ENCODE data around the gene ZBTB7C. TPM values are rescaled to one million over a fixed set of nuclear protein-coding genes. Genes with fewer than 3 reads are reported as not detected.

The ZBTB7C gene
- total and polyA plus RNA-seq, 8 donors = 3.0 to 47.8 (median 19.3) TPM

GRCh38 chr18:48321536-48321935 is 87.6 kb downstream of the ZBTB7C start:
- no peak for TF ChIP-seq POLR2AphosphoS5 (IDR thresholded peaks at IDR 0.05)
- no peak for TF ChIP-seq POLR2A (IDR thresholded peaks at IDR 0.05)
- TF ChIP-seq EP300 (IDR thresholded peaks at IDR 0.05) = no peak
- no peak for TF ChIP-seq CTCF (IDR thresholded peaks at IDR 0.05)
- Histone ChIP-seq H3K27ac (no peak overlapping the region), H3K9me3 (no peaks in the 10 kb centered on the region), H3K4me3 (no peak overlapping the region), H3K36me3 (no peaks in the 10 kb centered on the region), H3K27me3 (no peaks in the 10 kb centered on the region), H3K4me1 (no peaks in the 10 kb centered on the region)
- intact Hi-C loops (cut with DNase I; ENCODE audit: low total_unique reads) = no loop called here
- DNase-seq = no peak
- WGBS, 5 donors = 90 to 98% (median 93%) methylated on average over 7 of the region's 7 CpGs

- intact Hi-C loops (cut with DNase I; ENCODE audit: low total_unique reads) = no loop called here
- WGBS, 5 donors = 83 to 94% (median 91%) methylated on average over 1 to 3 of the region's 3 CpGs
- no peaks in the 10 kb centered on the region for H3K9me3 ChIP-seq
- no peaks in the 10 kb centered on the region for H3K36me3 ChIP-seq
- DNase-seq = no peak
- no peak overlapping the region for H3K27ac ChIP-seq
- H3K4me3 ChIP-seq = no peak overlapping the region
- TF ChIP-seq CTCF (IDR thresholded peaks at IDR 0.05) (no peak), POLR2A (IDR thresholded peaks at IDR 0.05) (no peak), POLR2AphosphoS5 (IDR thresholded peaks at IDR 0.05) (no peak), EP300 (IDR thresholded peaks at IDR 0.05) (no peak)
- H3K4me1 ChIP-seq = no peaks in the 10 kb centered on the region
- no peaks in the 10 kb centered on the region for H3K27me3 ChIP-seq
These were observed 88.1 kb downstream of the ZBTB7C start for GRCh38 chr18:48321121-48321520.

DNA sequence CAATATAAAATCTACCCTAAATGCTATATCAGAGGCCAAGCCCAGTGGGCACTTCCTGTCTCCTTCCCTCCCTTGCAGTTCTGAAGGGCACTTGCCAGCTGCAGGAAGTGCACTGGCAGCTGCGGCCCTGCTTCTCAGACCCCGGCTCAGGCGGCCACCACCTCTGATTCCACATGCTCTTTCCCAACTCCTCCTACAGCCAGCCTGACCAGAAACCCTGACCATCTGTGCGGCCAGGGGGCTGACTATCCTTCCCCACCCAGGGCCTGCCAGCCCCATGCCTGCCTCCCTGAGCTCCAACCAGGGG is 88.6 kb downstream of the ZBTB7C start:
- H3K36me3 ChIP-seq = no peaks in the 10 kb centered on the region
- 45 to 78% (median 50%) methylated on average over 4 of the region's 4 CpGs for WGBS, 5 donors
- no peak overlapping the region for H3K4me3 ChIP-seq
- intact Hi-C loops (cut with DNase I; ENCODE audit: low total_unique reads) = no loop called here
- H3K27ac ChIP-seq = no peak overlapping the region
- no peaks in the 10 kb centered on the region for H3K27me3 ChIP-seq
- H3K4me1 ChIP-seq = no peaks in the 10 kb centered on the region
- TF ChIP-seq EP300 (IDR thresholded peaks at IDR 0.05) = no peak
- TF ChIP-seq CTCF (IDR thresholded peaks at IDR 0.05) = no peak
- no peak for TF ChIP-seq POLR2A (IDR thresholded peaks at IDR 0.05)
- TF ChIP-seq POLR2AphosphoS5 (IDR thresholded peaks at IDR 0.05) = no peak
- peak in 1 of 2 donors; percentile 47 for DNase-seq
- no peaks in the 10 kb centered on the region for H3K9me3 ChIP-seq

DNA sequence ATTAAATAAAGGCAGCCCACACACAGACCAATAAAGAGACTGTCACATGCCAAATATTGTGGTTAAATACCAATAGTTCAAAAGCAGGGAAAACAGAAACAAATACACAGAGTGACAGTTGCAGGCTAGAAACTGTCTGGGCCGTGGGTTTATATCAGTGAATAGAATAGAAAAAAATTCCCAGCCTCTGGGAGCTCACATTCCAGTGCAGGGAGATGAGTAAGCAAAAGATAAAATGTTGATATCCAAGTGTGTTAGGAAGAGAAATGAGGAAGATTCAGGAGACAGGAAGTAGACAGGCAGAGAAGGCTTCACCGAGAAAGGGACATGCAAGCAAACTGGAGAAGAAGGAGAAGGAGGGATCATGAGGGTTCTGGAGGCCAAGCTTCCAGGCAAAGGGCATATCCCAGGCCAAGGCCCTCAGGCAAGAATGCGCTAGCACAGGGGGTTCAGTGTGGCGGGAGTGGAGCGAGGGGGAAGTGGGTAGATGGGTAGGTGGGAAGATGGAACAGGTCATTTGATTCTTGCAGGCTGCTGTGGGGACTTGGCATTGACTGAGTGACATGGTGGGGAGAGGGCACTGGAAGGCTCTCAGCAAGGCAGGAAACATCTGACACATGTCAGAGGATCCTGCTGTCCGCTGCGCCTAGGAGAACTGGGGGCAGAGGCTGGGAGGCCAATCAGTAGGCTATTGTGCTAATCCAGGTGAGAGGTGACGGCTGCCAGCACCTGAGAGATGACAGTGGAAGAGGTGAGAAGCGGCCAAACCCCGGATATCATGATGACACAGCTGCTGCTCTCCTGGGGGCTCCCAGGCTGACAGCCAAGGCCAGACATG is 89.2 kb downstream of the ZBTB7C start:
- H3K36me3 ChIP-seq = no peaks in the 10 kb centered on the region
- intact Hi-C loops (cut with DNase I; ENCODE audit: low total_unique reads) = no loop called here
- H3K4me3 ChIP-seq = no peak overlapping the region
- no peak for DNase-seq
- WGBS, 5 donors = 65 to 84% (median 77%) methylated on average over 7 to 10 of the region's 10 CpGs
- no peaks in the 10 kb centered on the region for H3K4me1 ChIP-seq
- no peak overlapping the region for H3K27ac ChIP-seq
- TF ChIP-seq POLR2AphosphoS5 (IDR thresholded peaks at IDR 0.05) (no peak), POLR2A (IDR thresholded peaks at IDR 0.05) (no peak), EP300 (IDR thresholded peaks at IDR 0.05) (no peak), CTCF (IDR thresholded peaks at IDR 0.05) (no peak)
- no peaks in the 10 kb centered on the region for H3K27me3 ChIP-seq
- no peaks in the 10 kb centered on the region for H3K9me3 ChIP-seq
